CD4-positive, alpha-beta T cell treated with Interleukin-15 for 4 hours (primary cell): Measurements from ENCODE around the gene VSIG4.
A peak's percentile ranks its signal among the peaks of the same experiment; 100 is the strongest.
"Not testable (repeated sequence)": the region's sequence is repeated elsewhere in the genome, so short reads cannot be mapped to it uniquely, and the experiment has no call there.

ENCODE experiments used
- DNase-seq: peaks from one replicate; pipeline ENCODE4 v3.0.0-alpha.2; 2020; ENCODE audit warnings: low spot score

The VSIG4 gene, protein sequence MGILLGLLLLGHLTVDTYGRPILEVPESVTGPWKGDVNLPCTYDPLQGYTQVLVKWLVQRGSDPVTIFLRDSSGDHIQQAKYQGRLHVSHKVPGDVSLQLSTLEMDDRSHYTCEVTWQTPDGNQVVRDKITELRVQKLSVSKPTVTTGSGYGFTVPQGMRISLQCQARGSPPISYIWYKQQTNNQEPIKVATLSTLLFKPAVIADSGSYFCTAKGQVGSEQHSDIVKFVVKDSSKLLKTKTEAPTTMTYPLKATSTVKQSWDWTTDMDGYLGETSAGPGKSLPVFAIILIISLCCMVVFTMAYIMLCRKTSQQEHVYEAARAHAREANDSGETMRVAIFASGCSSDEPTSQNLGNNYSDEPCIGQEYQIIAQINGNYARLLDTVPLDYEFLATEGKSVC

DNA sequence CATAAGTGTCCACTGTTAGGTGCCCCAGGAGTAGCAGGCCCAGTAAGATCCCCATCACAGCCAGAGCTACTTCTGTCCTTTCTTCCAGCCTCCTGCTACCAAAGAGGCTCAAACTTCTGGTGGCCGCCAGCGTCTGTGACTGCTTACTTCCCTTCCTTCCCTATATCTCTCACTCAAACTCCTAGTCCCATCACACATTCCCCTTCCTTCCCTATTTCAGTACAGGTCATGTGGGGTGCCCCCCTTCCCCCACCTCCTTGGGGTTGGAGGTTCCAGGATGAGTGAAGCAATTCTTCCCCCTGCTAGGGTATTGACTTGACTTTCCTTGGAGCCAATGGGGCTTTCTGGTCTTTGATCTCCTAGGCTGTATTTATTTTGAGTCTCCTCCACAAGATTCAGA lies at the start of gene VSIG4:
Gene VSIG4, minus strand, starts transcription at position 137 of the 400 bp plus-strand sequence. Its CDS starts 82 bp downstream, at position 55.
- no peak for DNase-seq

DNA sequence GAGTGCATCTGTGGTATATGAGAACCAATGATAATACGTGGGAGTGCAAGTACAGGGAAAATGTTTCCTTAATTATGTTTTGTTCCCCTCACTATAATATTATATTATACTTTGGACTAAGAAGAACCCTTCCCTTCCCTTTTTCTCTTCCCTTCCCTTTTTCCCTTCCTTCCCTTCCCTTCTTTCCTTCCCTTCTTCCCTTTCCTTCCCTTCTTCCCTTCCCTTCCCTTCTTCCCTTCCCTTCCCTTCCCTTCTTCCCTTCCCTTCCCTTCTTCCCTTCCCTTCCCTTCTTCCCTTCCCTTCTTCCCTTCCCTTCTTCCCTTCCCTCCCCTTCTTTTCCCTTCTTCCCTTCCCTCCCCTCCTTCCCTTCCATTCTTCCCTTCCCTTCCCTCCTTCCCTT lies 36.9 kb upstream of the VSIG4 start:
- no peak for DNase-seq

DNA sequence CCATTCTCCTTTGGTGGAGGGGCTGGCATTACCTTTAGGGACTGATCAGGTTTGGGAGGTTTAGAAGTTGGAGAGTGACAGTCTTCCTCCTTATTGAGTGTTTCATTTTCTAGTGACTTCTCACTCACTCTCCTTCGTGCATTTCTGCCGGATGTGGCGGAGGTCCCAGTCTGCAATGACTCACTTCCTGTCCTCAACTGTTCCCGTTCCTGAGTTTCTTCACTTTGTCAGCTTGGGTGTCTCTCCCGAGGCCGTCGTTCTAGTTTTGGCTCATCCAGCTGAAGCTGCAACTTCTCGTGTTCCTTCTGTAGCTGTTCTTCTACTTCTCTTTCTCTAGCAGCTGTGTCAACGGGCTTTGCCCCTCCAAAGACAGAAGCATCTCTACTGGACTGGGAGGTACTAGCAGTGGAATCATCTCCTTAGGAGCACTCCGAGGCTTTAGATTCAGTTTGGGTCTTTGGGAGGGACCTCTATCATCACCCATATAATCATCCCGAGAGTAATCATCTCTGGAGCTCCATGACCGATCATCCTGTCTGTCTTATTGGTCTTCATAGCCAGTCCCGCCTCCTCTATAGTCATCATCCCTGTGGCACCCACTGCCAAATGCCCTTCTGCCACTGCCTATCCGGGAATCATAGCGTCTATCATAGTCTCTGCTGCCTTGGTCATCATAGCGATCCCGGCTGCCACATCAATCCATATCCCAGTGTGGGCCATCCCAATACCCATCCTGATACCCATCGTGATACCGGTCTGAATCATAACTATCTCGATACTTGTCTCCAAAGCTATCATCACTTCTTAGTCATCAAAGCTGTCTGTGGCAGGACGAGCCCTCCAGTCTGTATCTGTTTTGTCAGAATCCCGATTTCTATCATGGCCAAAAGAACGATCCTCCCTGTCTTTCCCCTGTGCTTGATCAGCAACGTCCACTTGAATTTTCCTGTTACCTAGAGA lies 35.3 kb upstream of the VSIG4 start:
- DNase-seq, result peak; percentile 36

DNA sequence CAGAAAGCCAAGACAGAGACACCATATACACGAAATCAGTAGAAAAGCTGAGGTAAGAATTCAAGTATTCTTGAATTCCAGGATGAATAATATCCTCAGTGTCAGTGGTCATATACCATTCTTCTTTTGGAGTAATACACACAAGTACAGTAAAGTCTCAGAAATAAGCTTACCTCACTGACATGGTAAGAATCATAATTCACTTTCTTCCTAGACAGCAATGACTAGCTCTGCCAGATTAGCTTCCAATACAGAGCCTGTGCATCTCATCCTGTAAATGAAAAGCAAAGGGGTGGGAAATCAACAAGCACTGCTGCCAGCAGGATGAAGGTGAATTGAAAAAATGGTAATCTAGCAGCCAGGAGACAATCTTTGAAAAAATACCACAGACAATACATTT lies 31.2 kb upstream of the VSIG4 start:
- no peak for DNase-seq

DNA sequence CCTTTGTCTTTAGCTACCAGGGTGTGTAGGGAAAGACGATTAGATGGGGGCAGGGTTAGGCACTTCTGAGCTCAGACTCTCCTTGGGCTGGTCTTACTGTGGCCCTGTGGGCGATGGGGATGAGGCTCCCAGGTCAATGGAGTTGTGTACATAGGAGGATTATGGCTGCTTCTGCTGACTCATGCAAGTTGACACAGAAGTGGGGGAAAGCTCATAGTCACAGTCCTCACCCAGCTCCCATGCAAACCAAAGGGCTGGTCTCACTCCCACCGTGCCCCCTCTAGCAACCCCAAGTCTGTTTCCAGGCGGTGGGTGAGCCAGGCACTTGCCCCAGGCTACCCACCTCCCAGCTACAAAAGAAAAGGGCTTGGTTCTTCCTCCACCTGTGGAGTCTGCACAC lies 24.4 kb upstream of the VSIG4 start:
- DNase-seq, result no peak

DNA sequence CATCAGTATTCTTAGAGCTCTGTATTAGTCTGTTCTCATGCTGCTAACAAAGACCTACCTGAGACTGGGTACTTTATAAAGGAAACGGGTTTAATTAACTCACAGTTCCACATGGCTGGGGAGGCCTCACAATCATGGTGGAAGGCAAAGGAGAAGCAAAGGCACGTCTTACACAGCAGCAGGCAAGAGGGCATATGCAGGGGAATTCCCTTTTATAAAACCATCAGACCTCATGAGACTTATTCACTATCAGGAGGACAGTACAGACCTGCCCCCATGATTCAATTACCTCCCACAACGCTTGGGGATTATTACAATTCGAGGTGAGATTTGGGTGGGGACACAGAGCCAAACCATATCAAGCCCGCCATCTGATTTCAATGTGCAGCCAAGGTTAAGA lies 17.1 kb upstream of the VSIG4 start:
- not testable (repeated sequence) for DNase-seq

DNA sequence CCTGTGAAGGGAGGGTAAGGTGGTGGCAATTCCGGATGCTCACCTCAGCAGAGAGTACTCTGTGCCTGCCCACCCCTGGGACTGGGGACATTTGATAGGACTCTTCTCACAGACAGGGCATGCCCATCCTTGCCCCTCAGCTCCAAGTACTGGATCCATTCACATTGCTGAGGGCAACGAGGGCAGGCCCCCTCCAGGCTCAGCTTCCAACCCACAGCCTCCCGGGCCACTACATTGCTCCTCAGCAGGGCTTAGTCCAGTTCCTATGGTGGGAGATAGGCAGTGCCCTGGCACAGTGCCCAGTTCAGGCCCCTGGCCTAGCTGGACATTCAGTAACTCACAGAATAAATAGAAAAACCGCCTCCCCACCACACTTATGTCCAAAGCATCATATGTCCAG lies 15.1 kb upstream of the VSIG4 start:
- DNase-seq, result no peak

DNA sequence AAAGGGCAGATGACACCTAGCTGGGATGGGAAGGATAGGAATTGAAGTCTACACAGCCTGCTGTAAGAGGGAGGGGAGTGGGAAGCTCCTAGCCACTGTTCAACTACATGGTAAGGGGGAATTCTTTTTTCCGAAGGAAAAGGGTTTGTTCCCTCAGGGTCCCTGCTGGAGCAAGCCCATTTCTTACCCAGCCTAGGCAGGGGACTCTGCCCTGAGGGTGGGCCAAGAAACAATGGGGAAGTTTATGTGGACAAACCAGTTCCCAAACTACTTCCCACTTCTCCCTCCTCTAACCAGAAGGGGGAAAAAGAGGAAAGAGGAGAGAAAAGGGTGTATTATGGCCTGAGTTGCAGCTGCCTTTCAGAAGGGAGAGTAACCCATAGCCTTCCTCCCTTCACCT lies 13.5 kb upstream of the VSIG4 start:
- DNase-seq, result no peak

DNA sequence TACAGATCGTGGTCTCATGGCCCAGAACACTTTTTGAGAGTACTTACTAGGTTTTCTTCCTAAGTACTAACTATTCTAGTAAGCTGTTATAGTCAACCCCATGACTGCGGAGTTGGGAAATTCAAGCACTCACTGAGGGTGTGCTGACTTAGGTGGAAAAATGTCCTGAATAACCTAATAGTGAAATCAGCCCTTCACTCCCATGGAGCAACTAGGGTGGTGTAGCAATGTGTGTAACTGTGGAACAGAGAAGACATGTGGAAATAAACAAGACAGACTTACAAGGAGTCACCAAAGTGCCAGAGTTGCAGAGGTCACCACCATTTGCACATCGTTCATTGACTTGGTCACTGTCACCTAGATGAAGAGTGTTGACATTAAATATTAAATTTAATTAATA lies 12.1 kb upstream of the VSIG4 start:
- no peak for DNase-seq

DNA sequence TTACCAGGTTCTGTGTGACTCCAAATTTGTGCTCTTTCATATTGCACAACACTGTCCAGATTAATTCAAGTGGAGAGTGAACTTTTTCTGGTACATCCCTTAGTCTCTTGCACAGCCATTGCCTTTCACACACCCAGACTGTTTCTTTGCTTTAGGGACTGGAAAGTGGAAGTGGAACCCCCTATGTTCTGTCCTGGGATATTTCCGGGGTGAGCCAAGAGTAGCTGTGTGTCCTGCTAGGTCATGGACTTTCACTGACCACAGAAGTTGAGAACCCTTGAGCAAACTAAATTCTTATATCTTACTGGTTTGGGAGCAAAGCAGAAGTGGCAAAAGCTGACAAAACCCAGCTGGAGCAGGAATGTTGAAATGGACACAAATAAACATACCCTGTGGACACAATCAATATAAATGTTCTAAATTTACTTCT lies 10.3 kb upstream of the VSIG4 start:
- no peak for DNase-seq

DNA sequence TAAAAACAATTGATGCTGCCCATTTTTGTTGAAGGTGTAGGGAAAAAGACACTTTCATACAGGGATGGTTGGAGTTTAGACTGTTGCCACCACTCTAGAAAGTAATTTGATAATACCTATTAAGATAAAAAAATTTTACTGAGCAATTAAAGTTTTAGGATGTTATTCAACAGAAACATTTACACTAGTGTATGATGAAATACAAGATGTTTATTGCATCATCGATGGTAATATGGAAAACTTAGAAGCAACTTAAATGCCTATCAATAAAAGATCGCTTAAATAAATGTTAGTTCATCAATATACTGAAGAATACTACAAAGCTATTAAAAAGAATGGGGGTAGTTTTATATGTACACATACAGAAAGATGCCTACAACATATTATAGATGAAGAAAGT lies 9.2 kb upstream of the VSIG4 start:
- no peak for DNase-seq

DNA sequence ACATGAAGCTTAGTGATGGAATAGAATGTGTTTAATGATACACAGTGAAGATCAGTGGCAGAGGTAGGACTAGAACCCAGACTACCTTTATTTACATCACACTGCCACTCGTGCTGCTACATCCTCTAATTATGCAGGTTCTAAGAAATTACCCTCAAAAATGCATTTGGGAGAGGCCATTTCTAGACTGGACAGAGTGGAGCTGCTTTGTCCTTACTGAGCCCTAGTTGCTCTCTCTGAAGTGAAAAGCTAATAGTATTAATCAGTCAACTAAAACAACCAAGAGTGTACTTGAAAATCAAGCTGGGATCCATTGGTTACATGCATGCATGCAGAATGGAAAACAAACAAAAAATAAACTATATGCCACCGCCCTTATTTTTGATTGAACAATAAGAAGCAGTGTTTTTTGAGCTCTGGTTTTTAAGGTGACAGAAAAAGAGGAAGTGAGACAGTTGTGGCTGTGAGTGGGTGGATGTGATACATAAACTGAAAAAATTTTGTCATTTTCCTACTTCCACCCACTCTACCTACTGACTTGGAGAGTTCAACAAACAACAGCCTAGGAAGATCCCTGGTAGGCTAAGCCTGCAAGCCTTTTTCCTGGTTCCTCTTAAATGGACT lies 6.8 kb upstream of the VSIG4 start:
- peak; percentile 25 for DNase-seq

DNA sequence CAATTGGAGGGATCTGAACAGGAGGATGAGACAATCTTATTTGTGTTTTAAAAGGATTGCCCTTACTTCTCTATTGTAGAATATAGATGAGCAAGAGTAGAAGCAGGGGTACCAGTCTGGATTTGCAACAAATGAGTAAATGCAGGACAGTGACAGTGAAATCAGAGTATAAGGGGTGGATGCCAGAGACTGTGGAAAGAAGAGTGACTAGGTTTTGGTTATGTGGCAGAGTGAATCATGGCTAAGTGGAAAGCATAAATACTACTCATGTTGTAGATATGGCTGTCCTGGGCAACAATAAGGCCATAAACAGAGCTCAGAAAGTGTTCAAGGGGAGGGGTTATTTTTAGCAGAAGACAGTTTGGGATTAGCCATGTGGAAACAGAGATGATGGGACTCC lies 6.0 kb upstream of the VSIG4 start:
- peak; percentile 14 for DNase-seq

DNA sequence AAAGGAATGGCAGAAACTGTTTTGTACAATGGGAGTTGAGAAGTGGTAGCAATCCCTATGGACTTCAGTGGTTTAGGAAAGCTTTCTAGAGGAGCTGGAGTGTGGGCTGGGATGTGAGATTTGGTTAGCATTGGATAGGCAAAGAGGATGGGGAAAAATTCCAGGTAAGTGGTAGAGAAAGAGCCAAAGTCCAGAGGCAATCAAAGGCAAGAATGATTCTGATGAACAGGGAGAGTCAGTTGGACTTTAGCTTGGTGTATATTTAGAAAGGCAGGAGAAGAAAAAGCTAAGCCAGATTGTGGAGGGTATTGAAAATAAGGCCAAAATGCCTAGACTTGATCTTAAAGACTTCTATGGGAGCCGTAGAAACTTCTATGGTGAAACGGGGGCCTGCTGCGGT lies 3.7 kb upstream of the VSIG4 start:
- DNase-seq, result no peak

DNA sequence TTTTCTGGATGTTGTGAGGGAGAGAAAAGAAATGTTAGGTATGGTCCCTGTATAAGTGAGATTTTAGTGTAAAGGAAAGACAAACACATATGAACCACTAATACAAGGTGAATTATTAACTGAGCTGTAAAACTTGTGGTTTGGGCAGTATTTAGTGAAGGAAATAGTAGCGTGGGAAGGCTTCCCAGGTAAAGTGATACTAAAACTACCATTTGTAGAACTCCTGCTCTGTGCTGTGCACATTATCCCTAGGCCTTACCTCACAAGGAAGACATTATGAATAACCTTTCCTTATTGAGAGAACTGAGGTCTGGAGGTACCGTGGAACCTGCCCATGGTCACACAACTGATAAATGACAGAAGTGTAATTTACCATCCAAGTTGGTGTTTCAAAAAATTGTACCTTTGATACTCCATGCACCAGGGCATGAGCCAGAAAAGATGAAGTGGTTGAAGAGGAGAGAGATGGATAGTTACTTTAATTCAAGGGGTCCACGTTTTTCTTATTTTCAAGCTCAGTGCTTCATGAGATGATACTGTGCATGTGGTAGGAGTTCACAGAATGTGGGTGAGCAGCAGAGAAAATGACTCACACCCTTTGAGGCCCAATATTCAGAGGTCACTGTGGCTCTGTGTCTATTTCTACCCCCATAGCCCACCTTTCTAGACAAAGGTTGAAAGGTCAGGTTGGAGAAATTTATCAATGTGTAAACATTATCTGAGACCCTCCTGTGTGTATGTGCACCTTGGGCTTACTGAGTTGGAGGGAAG lies 2.6 kb upstream of the VSIG4 start:
- DNase-seq, result no peak

DNA sequence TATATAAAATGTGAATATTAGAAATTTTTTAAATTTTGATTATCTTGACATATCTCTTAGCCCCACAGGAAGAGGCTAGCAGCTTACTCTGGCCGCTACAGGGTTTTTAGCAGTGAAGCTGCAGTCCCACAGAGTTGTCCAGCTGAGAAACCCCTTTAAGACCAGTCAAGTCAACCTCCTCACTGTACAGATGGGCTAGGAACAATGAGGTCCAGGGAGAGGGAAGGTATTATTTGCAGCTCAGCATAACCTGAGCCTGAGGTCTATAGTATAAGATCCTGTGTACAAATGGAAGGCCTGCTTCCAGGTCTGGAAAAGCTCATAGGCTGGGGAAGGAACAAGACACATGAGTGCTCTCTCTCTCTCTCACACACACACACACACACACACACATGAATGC lies 1.8 kb downstream of the VSIG4 start:
- no peak for DNase-seq

DNA sequence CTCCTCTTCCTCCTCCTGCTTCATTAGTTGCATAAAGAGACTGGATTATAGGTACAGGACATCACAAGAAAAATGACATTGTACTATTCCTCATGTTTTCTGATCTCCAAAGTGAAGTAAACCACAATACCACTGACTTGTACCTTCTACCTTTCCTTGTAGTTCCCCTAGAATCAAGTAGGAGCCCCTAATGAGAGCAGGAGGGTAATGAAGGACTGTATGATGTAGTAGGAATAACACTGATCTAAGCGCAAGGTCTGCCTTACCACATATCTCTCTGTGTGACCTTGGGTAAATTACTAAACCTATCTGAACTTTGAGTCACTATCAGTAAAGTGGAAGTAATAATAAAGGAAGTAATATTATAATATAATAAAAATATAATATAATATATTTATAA lies 3.6 kb downstream of the VSIG4 start:
- DNase-seq, result no peak

DNA sequence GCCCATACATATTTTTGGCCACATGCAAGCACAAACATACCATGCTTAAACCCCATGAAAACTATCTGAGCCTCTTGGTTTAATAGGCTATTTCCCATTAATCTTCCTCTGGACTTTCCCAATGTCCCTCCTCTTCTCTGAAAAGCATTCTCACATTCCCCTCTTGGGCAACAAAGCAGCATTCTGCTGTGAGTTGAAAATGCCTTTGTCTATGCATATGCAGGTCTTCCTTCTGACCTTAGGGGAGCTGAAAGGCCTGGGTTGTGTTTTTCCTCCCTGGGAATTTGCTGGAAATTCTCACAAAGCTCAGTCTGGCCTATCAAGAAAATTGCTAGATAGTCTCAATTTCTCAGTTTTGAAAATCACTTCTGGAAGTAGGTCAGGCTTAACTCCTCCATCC lies 4.2 kb downstream of the VSIG4 start:
- DNase-seq, result no peak

DNA sequence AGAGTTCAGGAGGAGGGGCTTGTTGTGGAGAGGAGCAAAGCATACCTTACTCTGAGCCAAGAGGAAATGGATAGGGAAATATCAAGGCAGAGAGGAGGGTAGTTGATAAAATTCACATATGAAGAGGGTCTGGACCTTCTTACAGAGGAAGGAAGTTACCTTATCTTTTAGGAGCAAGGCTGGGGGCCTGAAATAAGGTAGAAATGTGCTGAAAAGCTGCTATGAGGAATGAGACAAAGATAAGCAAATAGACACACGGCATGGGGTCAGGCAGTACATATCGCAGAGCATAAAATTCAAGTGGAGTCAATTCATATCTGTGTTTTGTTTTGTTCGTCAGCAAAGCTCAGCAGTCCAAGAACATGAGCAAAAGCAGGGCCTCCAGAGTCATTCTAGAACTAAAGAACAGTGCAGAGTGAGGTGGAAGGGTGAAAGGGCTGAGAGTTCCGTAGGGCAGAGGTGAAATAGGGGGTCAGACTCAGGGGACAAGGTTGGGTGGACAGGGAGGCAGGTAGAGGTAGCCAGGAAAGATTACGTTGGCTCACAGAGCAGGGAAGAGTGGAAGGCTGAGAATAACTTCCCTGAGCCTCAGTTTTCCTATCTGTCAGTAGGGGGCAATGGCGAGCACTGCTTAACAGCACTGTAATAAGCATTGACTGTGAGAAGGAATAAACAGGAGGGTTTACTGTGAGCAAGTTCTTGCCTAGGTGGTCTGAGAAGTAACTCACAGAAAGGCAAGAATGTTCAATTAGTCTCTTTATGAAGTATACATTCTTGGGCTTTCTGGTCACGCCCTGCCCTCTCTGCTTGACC lies 9.2 kb downstream of the VSIG4 start:
- peak; percentile 38 for DNase-seq

DNA sequence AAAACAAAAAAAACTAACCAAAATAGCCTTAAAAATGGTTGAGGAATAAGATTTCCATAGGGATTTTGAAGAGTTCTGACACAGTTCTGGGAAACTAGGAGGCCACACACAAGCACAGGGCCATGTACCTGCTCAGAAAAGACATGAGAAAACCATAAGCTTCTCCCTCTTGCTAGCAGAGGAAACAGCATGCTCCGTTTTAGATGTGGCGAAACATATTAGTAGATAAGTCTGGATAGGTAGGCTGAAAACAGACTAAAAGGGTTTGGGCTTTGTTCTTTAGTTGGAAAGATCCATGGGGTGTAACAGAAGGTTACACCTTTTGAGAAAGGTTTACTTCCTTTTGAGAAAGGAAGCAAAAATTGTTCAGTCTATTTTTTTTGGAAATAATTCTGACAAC lies 10.9 kb downstream of the VSIG4 start:
- no peak for DNase-seq

DNA sequence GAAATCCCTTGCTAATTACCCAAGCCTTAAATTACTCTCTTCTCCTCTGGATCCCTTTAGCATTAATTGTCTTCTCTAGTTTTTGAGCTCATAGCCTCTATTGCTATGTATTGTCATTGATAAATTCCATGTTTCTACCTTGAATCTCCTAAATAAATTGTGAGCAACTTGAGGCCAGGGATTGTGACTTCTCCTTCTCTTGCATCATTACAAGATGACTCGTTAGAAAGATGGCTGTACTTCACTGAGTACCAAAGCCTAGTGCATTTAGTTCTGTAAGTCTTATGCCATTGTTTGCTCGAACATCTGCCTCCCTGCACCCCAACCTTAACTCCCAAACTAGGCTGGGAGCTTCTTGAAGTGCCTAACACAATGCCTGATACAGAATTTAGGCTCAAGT lies 15.3 kb downstream of the VSIG4 start:
- DNase-seq, result no peak
